Left ventricle myocardium superior (tissue), 1 donor: Measurements from ENCODE around the gene MEI4. TPM values are rescaled to one million over a fixed set of nuclear protein-coding genes. Genes with fewer than 3 reads are reported as not detected.
"Not testable (repeated sequence)": the region's sequence is repeated elsewhere in the genome, so short reads cannot be mapped to it uniquely, and the experiment has no call there.

ENCODE experiments used
- ATAC-seq: fragments of 200-7000 bp; cut with Tn5 transposase; one replicate; pipeline ENCODE4 v1.9.1; 2020; ENCODE audit warnings: mild to moderate bottlenecking, moderate library complexity
- DNase-seq: peaks from one replicate; pipeline ENCODE4 v3.0.0-alpha.2; 2020
- intact Hi-C: fragments of 100-400 bp; cut with micrococcal nuclease; formaldehyde crosslinking; loops from one replicate; pipeline ENCODE4 v1.11.0; 2022
- total RNA-seq: library from RNA; stranded (reverse); fragmentation: NEBNext Ultra II Directional; extraction: Animal tissue kit (Norgen Biotek cat#: 25700); gene quantifications from one replicate; pipeline ENCODE4 v1.2.1, GENCODE V29; 2021
- donor health status: DM: no; HTN: yes; CAD: no; lungs with severe emphysema.

Gene MEI4
- total RNA-seq, 1 donor from 2014 or later: 0.32 TPM

GRCh38 chr6:77796824-77797809 lies 144.3 kb downstream of the MEI4 start:
- intact Hi-C loops: no loop called here
- ATAC-seq: no peak
- DNase-seq: no peak

- intact Hi-C loops: no loop called here
- ATAC-seq (no peak), DNase-seq (no peak)
These were observed 159.5 kb downstream of the MEI4 start for GRCh38 chr6:77812304-77812703.

DNA sequence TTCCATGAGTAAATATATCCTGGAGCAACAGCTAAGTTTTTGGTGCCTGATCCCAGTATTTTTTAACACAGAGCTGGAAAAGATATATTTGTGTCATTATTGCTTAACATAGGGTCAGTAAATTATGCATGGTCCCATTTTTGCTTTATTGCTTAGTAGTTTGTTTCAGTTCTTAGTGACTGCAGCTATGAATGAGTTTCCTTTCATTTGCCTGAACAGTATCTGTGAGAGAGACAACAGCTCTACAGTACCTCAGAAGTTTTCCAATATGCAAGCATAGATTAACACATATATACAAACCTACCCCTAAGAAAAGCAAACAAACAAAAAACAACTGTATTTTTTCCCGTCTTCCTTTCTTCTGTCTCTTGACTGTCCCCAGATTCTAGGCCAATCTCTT lies 160.3 kb downstream of the MEI4 start:
- intact Hi-C loops: no loop called here
- no peak for ATAC-seq
- DNase-seq: no peak

DNA sequence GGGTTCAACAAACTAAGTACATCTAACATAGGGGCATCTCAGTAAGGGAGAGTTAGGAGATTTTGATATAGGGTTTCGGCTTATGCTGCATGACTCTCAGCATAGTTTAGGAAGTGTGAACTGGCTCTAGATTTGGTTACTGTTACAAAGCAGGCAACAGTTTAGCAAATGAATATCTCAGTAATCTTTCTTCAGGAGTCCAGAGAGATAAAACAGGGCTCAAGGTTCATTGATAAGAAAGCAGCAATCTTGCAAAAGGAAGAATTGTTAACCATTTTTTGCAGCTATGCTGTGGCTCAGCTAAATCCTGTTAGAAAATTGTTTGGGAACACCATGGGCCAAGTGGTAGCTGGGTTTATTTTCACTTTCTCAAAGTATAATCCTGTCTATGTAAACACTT lies 161.3 kb downstream of the MEI4 start:
- intact Hi-C loops: no loop called here
- DNase-seq (no peak), ATAC-seq (no peak)

- intact Hi-C loops: no loop called here
- DNase-seq (no peak), ATAC-seq (no peak)
These were observed 162.7 kb downstream of the MEI4 start for GRCh38 chr6:77815531-77815930.

- ATAC-seq (no peak), DNase-seq (no peak)
- intact Hi-C loops: no loop called here
These were observed 164.0 kb downstream of the MEI4 start for GRCh38 chr6:77816766-77817270.

DNA sequence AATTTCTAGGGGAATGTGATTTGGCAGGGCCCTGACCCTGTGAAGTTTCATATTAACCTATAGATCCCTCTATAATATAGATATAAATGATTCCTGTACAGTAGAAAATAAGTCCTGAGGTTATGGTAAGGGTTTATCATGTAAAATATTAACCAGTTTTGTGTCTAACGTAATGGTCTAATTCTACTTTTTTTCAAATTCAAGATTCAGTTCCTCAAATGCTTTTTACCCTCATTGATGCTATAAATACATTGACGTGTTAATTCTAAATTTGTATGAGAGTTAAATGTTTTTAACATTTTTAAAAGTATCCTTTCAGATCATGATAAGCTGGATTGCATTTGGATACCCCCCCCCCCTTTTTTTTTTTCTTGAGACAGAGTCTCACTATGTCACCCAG lies 169.4 kb downstream of the MEI4 start:
- DNase-seq: no peak
- no peak for ATAC-seq
- intact Hi-C loops: no loop called here

GRCh38 chr6:77825204-77825603 lies 172.4 kb downstream of the MEI4 start:
- intact Hi-C loops: no loop called here
- DNase-seq: no peak
- ATAC-seq: no peak

DNA sequence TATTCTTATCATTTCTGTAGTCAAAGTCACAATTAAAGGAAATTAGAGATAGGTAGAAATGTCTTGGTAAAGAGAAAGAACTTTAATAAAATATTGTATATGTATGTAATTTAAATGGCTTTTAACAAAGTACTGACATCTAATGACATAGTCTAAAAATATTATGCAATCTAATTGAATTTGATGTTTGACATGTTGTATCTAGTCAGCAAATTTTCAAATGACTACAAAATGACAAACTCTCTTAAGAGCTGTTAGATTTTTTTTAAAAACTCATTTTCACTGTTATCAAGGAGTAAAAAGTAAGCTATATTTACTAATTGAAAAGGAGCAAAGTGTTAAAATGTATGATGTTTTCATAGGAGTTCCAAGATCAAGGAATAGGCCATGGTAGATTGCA lies 176.9 kb downstream of the MEI4 start:
- ATAC-seq (no peak), DNase-seq (no peak)
- intact Hi-C loops: no loop called here

- DNase-seq, intact Hi-C loops, ATAC-seq: not testable (repeated sequence)
These were observed 180.9 kb downstream of the MEI4 start for GRCh38 chr6:77833749-77834148.

GRCh38 chr6:77834591-77834996 lies 181.8 kb downstream of the MEI4 start:
- intact Hi-C loops: no loop called here
- no peak for DNase-seq
- ATAC-seq: no peak

GRCh38 chr6:77837034-77837784 lies 184.4 kb downstream of the MEI4 start:
- intact Hi-C loops: no loop called here

DNA sequence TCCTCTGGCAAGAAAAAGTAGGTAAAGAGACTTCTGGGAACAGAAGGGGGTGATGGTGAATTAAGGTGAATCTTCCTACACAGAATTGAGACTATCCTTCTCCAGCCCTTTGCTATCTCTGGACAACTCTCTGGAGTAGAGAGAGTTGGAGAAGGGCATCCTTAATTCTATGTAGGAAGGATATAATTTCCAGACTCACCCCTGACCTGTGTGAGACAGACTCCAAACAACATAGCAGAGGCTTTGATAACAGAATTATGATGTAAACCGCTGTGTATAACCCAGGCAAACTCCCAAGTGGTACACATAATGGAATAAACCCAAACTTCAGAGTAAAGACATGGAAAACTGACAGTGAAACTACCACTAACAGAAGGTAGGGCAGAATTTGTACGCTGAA lies 186.5 kb downstream of the MEI4 start:
- ATAC-seq (no peak), DNase-seq (no peak)
- intact Hi-C loops: no loop called here

More at GRCh38 chr6:77837034-77837784, 184.4 kb downstream of the MEI4 start:
- ATAC-seq (no peak), DNase-seq (no peak)

DNA sequence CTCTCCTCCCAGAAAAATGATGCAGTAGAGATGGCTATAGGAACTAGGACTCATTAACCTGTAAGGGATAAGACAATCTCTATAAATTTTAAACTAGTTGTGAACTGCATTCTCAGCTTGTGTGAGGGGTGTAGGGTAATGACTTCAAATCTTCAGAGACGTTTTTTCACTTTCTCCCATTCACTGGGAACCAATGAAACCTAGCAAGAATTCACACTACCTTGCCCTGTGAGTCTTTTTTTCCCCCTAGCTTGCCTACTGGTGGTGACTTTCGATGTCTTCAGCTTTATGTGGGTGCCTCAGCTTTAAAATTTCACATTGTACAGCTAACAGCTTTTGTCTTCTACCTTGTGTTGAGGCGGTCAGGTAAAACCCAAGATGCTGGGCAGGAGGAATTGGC lies 192.0 kb downstream of the MEI4 start:
- DNase-seq (no peak), ATAC-seq (no peak)
- intact Hi-C loops: no loop called here

DNA sequence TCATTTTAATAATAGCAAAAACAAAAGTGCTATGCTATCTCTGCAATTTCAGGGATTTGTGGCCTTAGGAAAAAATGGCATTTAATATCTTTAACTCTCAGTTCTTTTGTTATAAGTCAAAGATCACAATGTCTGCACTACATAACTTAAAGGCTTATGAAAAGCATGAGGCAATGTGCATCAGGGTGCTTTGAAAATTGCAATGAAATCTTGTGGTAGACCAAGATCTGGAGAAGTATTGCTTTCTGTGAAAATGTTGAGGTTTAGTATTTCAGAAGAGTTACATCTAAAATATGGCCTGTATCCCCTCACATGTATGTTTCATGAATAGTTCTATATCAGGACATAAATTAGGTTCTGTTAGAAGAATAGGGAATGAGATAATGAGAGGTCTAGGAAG lies 200.6 kb downstream of the MEI4 start:
- DNase-seq: no peak
- no peak for ATAC-seq
- intact Hi-C loops: no loop called here

GRCh38 chr6:77856391-77856790 lies 203.6 kb downstream of the MEI4 start:
- intact Hi-C loops: no loop called here
- ATAC-seq (no peak), DNase-seq (no peak)

GRCh38 chr6:77857421-77857820 lies 204.6 kb downstream of the MEI4 start:
- DNase-seq (no peak), ATAC-seq (no peak)
- intact Hi-C loops: no loop called here

GRCh38 chr6:77876300-77876699 lies 223.5 kb downstream of the MEI4 start:
- intact Hi-C loops: no loop called here
- no peak for ATAC-seq
- no peak for DNase-seq

GRCh38 chr6:77879527-77879926 lies 226.7 kb downstream of the MEI4 start:
- DNase-seq (no peak), ATAC-seq (no peak)
- intact Hi-C loops: no loop called here

- no peak for DNase-seq
- intact Hi-C loops: no loop called here
- no peak for ATAC-seq
These were observed 227.7 kb downstream of the MEI4 start for GRCh38 chr6:77880501-77880900.
